SK-N-SH treated with all-trans-retinoic acid at 6 μM for 48 hours (cell line): Measurements from ENCODE around the gene NTPCR.

Source experiments
- ATAC-seq: fragments of 200-7000 bp; cut with Tn5 transposase; 3 replicates; pipeline ENCODE4 v1.9.1; 2020; ENCODE audit warnings: mild to moderate bottlenecking, moderate library complexity
- ARNTL ChIP-seq: fragments of 450-650 bp; formaldehyde crosslinking; IDR thresholded peaks from 2 replicates; pipeline ENCODE4 v1.5.0; 2020; ENCODE audit warnings: low read depth, mild to moderate bottlenecking, moderate library complexity, borderline replicate concordance
- BACH2 ChIP-seq: fragments of 250-450 bp; sonication (Bioruptor Pico); IDR thresholded peaks from 2 replicates; pipeline ENCODE4 v1.9.0; 2021; ENCODE audit warnings: mild to moderate bottlenecking, borderline replicate concordance
- CSDC2 ChIP-seq: fragments of 250-450 bp; sonication (Bioruptor Pico); IDR thresholded peaks from 2 replicates; pipeline ENCODE4 v1.5.0; 2020; ENCODE audit warnings: mild to moderate bottlenecking, moderate library complexity
- ESRRG ChIP-seq: fragments of 250-450 bp; sonication (Bioruptor Pico); IDR thresholded peaks from 2 replicates; pipeline ENCODE4 v1.6.1; 2021; ENCODE audit warnings: mild to moderate bottlenecking
- ISL1 ChIP-seq: fragments of 250-450 bp; sonication (Bioruptor Pico); IDR thresholded peaks from 2 replicates; pipeline ENCODE4 v2.1.2; 2022; ENCODE audit warnings: mild to moderate bottlenecking, moderate library complexity
- PPARA ChIP-seq: fragments of 250-450 bp; sonication (Bioruptor Pico); IDR thresholded peaks from 2 replicates; pipeline ENCODE4 v1.5.0; 2020; ENCODE audit warnings: mild to moderate bottlenecking, borderline replicate concordance
- RARB ChIP-seq: fragments of 250-450 bp; sonication (Bioruptor Pico); IDR thresholded peaks from 2 replicates; pipeline ENCODE4 v1.8.0; 2021; ENCODE audit warnings: mild to moderate bottlenecking, moderate library complexity
- SNAI2 ChIP-seq: fragments of 250-450 bp; sonication (Bioruptor Pico); IDR thresholded peaks from 2 replicates; pipeline ENCODE4 v1.5.0; 2020; ENCODE audit warnings: mild to moderate bottlenecking, moderate library complexity
- TCF4 ChIP-seq: fragments of 250-450 bp; sonication (Bioruptor Pico); IDR thresholded peaks from 2 replicates; pipeline ENCODE4 v1.8.0; 2021; ENCODE audit warnings: mild to moderate bottlenecking, moderate library complexity, borderline replicate concordance
- TOX ChIP-seq: fragments of 250-450 bp; sonication (Bioruptor Pico); IDR thresholded peaks from 2 replicates; pipeline ENCODE4 v1.8.0; 2021; ENCODE audit warnings: mild to moderate bottlenecking, moderate library complexity, borderline replicate concordance
- ZC3H10 ChIP-seq: fragments of 250-450 bp; sonication (Bioruptor Pico); IDR thresholded peaks from 2 replicates; pipeline ENCODE4 v1.5.1; 2021; ENCODE audit warnings: mild to moderate bottlenecking, moderate library complexity
- ZFP3 ChIP-seq: fragments of 250-450 bp; sonication (Bioruptor Pico); IDR thresholded peaks from 2 replicates; pipeline ENCODE4 v1.5.0; 2020; ENCODE audit warnings: mild to moderate bottlenecking, moderate library complexity
- ZFP30 ChIP-seq: fragments of 450-650 bp; formaldehyde crosslinking; IDR thresholded peaks from 2 replicates; pipeline ENCODE4 v1.5.0; 2022; ENCODE audit warnings: mild to moderate bottlenecking, moderate library complexity
- ZNF565 ChIP-seq: fragments of 450-650 bp; formaldehyde crosslinking; conservative IDR thresholded peaks from 2 replicates; pipeline ENCODE4 v1.5.0; 2020; ENCODE audit warnings: low read depth, mild to moderate bottlenecking, moderate library complexity
- ZNF70 ChIP-seq: fragments of 450-650 bp; formaldehyde crosslinking; IDR thresholded peaks from 2 replicates; pipeline ENCODE4 v1.5.0; 2020; ENCODE audit warnings: mild to moderate bottlenecking, moderate library complexity
- ZNF8 ChIP-seq: fragments of 450-650 bp; formaldehyde crosslinking; IDR thresholded peaks from 2 replicates; pipeline ENCODE4 v1.5.0; 2020; ENCODE audit warnings: mild to moderate bottlenecking, moderate library complexity
- TF ChIP-seq, protein P1 (sequence below): fragments of 250-450 bp; sonication (Bioruptor Pico); IDR thresholded peaks from 2 replicates; pipeline ENCODE4 v1.5.1; 2020; ENCODE audit warnings: low read depth, mild to moderate bottlenecking, moderate library complexity
- TF ChIP-seq, protein P2 (sequence below): fragments of 250-450 bp; sonication (Bioruptor Pico); IDR thresholded peaks from 2 replicates; pipeline ENCODE4 v1.8.0; 2021; ENCODE audit warnings: low read depth, mild to moderate bottlenecking, moderate library complexity, borderline replicate concordance
- TF ChIP-seq, protein P3 (sequence below): fragments of 250-450 bp; sonication (Bioruptor Pico); IDR thresholded peaks from 2 replicates; pipeline ENCODE4 v1.5.0; 2020; ENCODE audit warnings: mild to moderate bottlenecking, moderate library complexity
- TF ChIP-seq, protein P4 (sequence below): fragments of 250-450 bp; sonication (Bioruptor Pico); IDR thresholded peaks from 2 replicates; pipeline ENCODE4 v1.8.0; 2020; ENCODE audit warnings: mild to moderate bottlenecking, moderate library complexity, borderline replicate concordance
- TF ChIP-seq, protein P5 (sequence below): fragments of 250-450 bp; sonication (Bioruptor Pico); IDR thresholded peaks from 2 replicates; pipeline ENCODE4 v1.5.1; 2021; ENCODE audit warnings: mild to moderate bottlenecking, moderate library complexity

NTPCR gene

DNA sequence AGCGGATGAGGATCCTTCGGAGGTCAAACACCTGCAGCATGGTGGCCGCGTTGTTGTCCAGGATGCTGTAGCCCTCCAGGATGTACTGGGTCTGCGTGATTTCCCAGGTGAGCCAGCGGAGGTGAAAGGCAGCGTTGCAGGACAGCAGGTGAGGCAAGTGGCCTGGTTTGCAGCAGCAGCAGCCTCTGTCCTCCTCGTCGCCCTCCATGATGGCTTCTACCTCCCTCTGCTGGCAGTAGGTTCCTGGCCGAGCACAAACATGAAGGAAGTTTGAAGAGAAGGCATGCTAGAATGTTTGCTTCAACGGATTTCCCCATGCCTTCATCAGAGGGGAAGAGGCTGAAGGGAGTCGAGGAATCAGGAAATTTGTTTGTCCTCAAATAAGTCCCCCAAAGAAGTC is 74.7 kb downstream of the NTPCR start (continued):
- TF ChIP-seq, protein P1, sequence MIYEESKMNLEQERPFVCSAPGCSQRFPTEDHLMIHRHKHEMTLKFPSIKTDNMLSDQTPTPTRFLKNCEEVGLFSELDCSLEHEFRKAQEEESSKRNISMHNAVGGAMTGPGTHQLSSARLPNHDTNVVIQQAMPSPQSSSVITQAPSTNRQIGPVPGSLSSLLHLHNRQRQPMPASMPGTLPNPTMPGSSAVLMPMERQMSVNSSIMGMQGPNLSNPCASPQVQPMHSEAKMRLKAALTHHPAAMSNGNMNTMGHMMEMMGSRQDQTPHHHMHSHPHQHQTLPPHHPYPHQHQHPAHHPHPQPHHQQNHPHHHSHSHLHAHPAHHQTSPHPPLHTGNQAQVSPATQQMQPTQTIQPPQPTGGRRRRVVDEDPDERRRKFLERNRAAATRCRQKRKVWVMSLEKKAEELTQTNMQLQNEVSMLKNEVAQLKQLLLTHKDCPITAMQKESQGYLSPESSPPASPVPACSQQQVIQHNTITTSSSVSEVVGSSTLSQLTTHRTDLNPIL (CRISPR knock-in tag): no peak

DNA sequence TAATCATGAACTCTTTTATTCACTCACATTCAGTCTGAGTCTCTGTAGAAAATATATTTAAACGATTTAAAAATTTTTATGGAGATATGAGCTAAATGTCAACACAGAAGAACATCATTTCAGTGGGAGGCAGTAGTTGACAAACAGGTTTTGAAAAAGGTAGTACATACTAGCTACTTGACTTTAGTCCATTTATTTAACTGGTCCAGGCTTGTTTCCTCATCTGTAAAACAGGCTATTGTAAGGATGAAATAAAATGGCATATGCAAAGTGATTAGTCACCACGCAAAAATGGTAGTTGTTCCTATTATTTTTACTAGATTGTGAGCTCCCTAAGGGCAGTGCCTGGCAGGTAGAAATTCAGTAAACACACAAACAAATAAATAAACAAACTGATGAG is 75.2 kb downstream of the NTPCR start:
- TF ChIP-seq ZNF70 (CRISPR knock-in tag): no peak
- no peak for TF ChIP-seq ZNF565 (CRISPR knock-in tag)
- TF ChIP-seq ARNTL (CRISPR knock-in tag): no peak
- TF ChIP-seq CSDC2: no peak
- ATAC-seq: no peak; the same call in 2 of the 3 replicates

DNA sequence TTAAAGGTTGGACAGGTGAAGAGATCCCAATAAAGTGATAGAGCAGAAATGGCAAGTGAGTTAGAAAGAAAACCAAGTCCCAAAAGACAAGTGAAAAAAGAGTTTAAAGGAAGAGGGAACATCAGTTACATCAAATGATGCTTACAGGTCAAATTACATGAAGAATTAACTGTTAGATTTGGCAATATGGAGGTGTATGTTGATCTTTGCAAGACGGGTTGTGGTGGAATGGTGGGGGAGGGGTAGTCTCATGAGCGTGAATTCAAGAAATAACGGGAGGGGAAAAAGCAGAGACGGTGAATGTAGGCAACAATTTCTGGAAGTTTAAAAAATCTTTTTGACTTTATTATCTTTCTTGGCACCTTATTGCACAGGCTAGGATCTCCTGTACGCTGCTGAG is 76.6 kb downstream of the NTPCR start:
- TF ChIP-seq, protein P2, sequence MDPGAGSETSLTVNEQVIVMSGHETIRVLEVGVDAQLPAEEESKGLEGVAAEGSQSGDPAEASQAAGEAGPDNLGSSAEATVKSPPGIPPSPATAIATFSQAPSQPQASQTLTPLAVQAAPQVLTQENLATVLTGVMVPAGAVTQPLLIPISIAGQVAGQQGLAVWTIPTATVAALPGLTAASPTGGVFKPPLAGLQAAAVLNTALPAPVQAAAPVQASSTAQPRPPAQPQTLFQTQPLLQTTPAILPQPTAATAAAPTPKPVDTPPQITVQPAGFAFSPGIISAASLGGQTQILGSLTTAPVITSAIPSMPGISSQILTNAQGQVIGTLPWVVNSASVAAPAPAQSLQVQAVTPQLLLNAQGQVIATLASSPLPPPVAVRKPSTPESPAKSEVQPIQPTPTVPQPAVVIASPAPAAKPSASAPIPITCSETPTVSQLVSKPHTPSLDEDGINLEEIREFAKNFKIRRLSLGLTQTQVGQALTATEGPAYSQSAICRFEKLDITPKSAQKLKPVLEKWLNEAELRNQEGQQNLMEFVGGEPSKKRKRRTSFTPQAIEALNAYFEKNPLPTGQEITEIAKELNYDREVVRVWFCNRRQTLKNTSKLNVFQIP (CRISPR knock-in tag): no peak
- no peak for TF ChIP-seq ZFP30 (CRISPR knock-in tag)
- no peak for TF ChIP-seq ZNF70 (CRISPR knock-in tag)
- no peak for TF ChIP-seq TCF4 (CRISPR knock-in tag)
- TF ChIP-seq ISL1 (CRISPR knock-in tag): no peak
- TF ChIP-seq SNAI2 (CRISPR knock-in tag): no peak
- no peak for TF ChIP-seq RARB
- no peak for TF ChIP-seq BACH2 (CRISPR knock-in tag)
- TF ChIP-seq ESRRG (CRISPR knock-in tag): no peak
- no peak for ATAC-seq

DNA sequence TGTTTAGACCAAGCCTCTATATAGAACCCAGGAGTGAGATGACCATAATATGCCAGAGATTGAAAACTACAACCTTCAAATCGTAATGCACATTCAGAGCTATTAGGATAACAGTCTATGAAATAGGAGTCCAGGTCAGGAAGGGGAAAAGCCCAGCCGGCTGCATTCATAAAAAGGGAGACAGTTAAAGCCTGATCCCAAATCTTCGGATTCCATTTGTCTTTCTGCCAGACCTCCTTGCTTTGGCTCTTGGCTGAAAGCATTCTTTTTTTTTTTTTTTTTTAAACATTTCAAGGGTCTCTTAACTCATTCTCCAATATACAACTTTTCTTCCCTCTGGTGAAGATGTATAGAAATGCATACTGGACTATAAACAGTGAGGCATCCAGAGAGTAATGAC is 81.1 kb downstream of the NTPCR start:
- ATAC-seq: no peak

More for the DNA sequence above, 81.1 kb downstream of the NTPCR start:
- TF ChIP-seq, protein P1 (CRISPR knock-in tag): no peak
- TF ChIP-seq PPARA (CRISPR knock-in tag) (no peak), ARNTL (CRISPR knock-in tag) (no peak), CSDC2 (no peak), TOX (no peak), ZNF70 (CRISPR knock-in tag) (no peak), ZC3H10 (CRISPR knock-in tag) (no peak), ESRRG (CRISPR knock-in tag) (no peak), SNAI2 (CRISPR knock-in tag) (no peak), ZFP30 (CRISPR knock-in tag) (no peak), RARB (no peak), BACH2 (CRISPR knock-in tag) (no peak), ZNF8 (CRISPR knock-in tag) (no peak), ZFP3 (CRISPR knock-in tag) (no peak)
- TF ChIP-seq, protein P2 (CRISPR knock-in tag): no peak
- TF ChIP-seq, protein P3, sequence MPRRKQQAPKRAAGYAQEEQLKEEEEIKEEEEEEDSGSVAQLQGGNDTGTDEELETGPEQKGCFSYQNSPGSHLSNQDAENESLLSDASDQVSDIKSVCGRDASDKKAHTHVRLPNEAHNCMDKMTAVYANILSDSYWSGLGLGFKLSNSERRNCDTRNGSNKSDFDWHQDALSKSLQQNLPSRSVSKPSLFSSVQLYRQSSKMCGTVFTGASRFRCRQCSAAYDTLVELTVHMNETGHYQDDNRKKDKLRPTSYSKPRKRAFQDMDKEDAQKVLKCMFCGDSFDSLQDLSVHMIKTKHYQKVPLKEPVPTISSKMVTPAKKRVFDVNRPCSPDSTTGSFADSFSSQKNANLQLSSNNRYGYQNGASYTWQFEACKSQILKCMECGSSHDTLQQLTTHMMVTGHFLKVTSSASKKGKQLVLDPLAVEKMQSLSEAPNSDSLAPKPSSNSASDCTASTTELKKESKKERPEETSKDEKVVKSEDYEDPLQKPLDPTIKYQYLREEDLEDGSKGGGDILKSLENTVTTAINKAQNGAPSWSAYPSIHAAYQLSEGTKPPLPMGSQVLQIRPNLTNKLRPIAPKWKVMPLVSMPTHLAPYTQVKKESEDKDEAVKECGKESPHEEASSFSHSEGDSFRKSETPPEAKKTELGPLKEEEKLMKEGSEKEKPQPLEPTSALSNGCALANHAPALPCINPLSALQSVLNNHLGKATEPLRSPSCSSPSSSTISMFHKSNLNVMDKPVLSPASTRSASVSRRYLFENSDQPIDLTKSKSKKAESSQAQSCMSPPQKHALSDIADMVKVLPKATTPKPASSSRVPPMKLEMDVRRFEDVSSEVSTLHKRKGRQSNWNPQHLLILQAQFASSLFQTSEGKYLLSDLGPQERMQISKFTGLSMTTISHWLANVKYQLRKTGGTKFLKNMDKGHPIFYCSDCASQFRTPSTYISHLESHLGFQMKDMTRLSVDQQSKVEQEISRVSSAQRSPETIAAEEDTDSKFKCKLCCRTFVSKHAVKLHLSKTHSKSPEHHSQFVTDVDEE (CRISPR knock-in tag): no peak
- TF ChIP-seq, protein P4, sequence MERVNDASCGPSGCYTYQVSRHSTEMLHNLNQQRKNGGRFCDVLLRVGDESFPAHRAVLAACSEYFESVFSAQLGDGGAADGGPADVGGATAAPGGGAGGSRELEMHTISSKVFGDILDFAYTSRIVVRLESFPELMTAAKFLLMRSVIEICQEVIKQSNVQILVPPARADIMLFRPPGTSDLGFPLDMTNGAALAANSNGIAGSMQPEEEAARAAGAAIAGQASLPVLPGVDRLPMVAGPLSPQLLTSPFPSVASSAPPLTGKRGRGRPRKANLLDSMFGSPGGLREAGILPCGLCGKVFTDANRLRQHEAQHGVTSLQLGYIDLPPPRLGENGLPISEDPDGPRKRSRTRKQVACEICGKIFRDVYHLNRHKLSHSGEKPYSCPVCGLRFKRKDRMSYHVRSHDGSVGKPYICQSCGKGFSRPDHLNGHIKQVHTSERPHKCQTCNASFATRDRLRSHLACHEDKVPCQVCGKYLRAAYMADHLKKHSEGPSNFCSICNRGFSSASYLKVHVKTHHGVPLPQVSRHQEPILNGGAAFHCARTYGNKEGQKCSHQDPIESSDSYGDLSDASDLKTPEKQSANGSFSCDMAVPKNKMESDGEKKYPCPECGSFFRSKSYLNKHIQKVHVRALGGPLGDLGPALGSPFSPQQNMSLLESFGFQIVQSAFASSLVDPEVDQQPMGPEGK (CRISPR knock-in tag): no peak
- TF ChIP-seq, protein P5, sequence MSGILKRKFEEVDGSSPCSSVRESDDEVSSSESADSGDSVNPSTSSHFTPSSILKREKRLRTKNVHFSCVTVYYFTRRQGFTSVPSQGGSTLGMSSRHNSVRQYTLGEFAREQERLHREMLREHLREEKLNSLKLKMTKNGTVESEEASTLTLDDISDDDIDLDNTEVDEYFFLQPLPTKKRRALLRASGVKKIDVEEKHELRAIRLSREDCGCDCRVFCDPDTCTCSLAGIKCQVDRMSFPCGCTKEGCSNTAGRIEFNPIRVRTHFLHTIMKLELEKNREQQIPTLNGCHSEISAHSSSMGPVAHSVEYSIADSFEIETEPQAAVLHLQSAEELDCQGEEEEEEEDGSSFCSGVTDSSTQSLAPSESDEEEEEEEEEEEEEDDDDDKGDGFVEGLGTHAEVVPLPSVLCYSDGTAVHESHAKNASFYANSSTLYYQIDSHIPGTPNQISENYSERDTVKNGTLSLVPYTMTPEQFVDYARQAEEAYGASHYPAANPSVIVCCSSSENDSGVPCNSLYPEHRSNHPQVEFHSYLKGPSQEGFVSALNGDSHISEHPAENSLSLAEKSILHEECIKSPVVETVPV (CRISPR knock-in tag): no peak
